Progenitor cell of endocrine pancreas (in vitro differentiated cells): ENCODE results near the gene ANAPC10. TPM values are rescaled to one million over a fixed set of nuclear protein-coding genes. Genes with fewer than 3 reads are reported as not detected.

ENCODE experiments used
- DNase-seq: peaks from one replicate; pipeline ENCODE4 v3.0.0; 2021; ENCODE audit warnings: low spot score; ENCODE audit not compliant: unreplicated experiment
- H3K27ac Mint-ChIP-seq: 2 replicates; pipeline ENCODE4 v1.8.0; 2021; ENCODE audit warnings: mild to moderate bottlenecking, moderate library complexity, mixed read lengths
- H3K27me3 Mint-ChIP-seq: 2 replicates; pipeline ENCODE4 v1.8.0; 2021; ENCODE audit warnings: mixed read lengths
- H3K36me3 Mint-ChIP-seq: 2 replicates; pipeline ENCODE4 v1.8.0; 2022; ENCODE audit warnings: mixed read lengths; ENCODE audit not compliant: insufficient read depth
- H3K4me1 Mint-ChIP-seq: 2 replicates; pipeline ENCODE4 v1.8.0; 2021; ENCODE audit warnings: low read depth, mixed read lengths
- H3K4me3 Mint-ChIP-seq: 2 replicates; pipeline ENCODE4 v1.8.0; 2021; ENCODE audit warnings: low read depth, mild to moderate bottlenecking, moderate library complexity, mixed read lengths
- H3K9me3 Mint-ChIP-seq: 2 replicates; pipeline ENCODE4 v1.8.0; 2021; ENCODE audit warnings: low read depth, mixed read lengths
- total RNA-seq: library from RNA; stranded (reverse); gene quantifications from 2 replicates; pipeline ENCODE4 v1.2.1, GENCODE V29; 2021
- TF ChIP-seq, protein P1 (sequence below): fragments of 200-600 bp; sonication (generic); IDR thresholded peaks from one replicate; pipeline ENCODE4 v1.5.0; 2021; ENCODE audit warnings: antibody characterized with exemption, mild to moderate bottlenecking; ENCODE audit not compliant: unreplicated experiment

Gene ANAPC10
- total RNA-seq, 1 donor from 2014 or later = 22.5 TPM

DNA sequence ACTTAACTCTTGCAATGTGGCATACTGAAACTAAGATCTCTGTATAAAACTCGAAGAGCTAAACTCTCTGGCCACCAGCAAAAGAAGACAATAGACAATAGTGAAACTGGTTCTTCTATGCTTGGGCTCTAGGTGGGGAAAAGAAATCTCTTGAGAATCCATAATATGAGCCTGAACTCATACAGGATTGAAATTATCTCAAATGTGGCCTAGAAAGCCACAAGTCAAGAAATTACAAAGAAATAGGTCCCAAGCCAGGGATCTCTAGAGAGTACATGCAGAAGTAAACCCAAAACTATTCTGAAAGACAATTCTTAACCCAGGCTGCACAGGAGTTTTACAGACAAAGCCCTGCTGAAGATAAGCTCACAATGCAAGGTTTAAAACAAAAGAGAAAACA is 127.4 kb downstream of the ANAPC10 start:
- no peaks in the 10 kb centered on the region for H3K27me3 Mint-ChIP-seq
- TF ChIP-seq, protein P1, sequence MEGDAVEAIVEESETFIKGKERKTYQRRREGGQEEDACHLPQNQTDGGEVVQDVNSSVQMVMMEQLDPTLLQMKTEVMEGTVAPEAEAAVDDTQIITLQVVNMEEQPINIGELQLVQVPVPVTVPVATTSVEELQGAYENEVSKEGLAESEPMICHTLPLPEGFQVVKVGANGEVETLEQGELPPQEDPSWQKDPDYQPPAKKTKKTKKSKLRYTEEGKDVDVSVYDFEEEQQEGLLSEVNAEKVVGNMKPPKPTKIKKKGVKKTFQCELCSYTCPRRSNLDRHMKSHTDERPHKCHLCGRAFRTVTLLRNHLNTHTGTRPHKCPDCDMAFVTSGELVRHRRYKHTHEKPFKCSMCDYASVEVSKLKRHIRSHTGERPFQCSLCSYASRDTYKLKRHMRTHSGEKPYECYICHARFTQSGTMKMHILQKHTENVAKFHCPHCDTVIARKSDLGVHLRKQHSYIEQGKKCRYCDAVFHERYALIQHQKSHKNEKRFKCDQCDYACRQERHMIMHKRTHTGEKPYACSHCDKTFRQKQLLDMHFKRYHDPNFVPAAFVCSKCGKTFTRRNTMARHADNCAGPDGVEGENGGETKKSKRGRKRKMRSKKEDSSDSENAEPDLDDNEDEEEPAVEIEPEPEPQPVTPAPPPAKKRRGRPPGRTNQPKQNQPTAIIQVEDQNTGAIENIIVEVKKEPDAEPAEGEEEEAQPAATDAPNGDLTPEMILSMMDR = no peak
- peaks cover 2% of the 10 kb centered on the region for H3K36me3 Mint-ChIP-seq
- peak overlapping the region; percentile 11 for H3K27ac Mint-ChIP-seq
- DNase-seq = no peak
- H3K9me3 Mint-ChIP-seq = peaks cover 3% of the 10 kb centered on the region
- H3K4me1 Mint-ChIP-seq = no peaks in the 10 kb centered on the region
- H3K4me3 Mint-ChIP-seq = no peak overlapping the region

DNA sequence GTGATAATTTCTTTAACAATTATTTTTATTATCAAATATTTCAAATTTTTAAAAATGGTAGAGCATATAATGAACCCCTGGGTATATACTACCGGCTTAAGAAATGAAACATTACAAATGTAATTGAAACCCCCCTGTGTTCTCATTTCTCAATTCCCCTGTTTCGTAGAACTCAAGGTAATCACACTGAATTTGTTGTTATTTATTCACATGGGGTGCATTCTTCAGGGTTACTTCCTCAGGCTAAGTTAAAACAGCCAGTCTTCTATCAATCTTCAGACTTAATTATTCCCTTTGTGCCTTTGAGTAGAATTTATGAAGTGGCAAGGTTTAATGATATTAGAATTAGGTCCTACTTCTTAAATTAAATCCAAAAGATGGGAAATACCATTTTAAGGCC is 128.2 kb downstream of the ANAPC10 start:
- H3K27me3 Mint-ChIP-seq = no peaks in the 10 kb centered on the region
- no peak overlapping the region for H3K27ac Mint-ChIP-seq
- no peaks in the 10 kb centered on the region for H3K4me1 Mint-ChIP-seq
- H3K36me3 Mint-ChIP-seq = peaks cover 2% of the 10 kb centered on the region
- no peak overlapping the region for H3K4me3 Mint-ChIP-seq
- DNase-seq = no peak
- H3K9me3 Mint-ChIP-seq = peaks cover 1% of the 10 kb centered on the region
- TF ChIP-seq, protein P1 = no peak

DNA sequence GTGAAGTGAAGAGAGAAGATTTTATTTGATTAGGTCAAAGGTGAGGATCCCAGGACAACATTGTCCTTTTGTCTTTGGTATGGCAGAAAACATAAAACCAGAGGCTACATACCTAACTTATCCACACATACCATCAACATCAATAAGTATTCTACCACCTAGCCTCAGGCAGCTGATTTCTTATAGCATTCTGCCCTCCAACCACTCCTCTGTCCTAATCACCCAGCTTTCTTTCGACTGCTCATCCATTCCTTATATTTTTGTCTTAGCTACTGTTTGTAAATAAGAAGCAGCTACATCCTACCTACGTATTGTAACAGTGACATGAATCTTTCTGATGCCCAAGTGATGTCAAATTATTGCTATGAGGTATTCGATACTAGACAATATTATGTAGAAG is 129.4 kb downstream of the ANAPC10 start:
- Mint-ChIP-seq H3K27me3 (no peaks in the 10 kb centered on the region), H3K9me3 (no peaks in the 10 kb centered on the region), H3K4me3 (no peak overlapping the region), H3K27ac (no peak overlapping the region), H3K4me1 (no peaks in the 10 kb centered on the region), H3K36me3 (peaks cover 2% of the 10 kb centered on the region)
- DNase-seq = no peak
- TF ChIP-seq, protein P1 = no peak

DNA sequence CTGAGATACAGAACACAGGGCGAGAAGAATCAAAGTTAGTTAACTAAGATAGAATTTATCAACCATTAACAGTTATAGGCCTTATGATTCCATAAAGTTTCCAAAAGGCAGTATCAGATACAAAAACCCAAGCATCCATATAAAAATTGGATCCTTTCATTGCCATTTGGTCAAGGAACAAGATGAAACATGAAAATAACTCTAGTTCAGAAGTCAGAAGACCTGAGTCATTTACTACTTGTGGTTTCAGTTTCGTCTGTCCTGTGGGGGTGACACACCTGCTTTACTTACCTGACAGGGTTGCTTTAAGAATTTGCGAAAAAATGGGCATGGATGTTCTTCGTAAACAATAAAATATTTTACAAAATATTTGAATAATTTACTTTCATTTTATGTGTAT is 130.8 kb downstream of the ANAPC10 start:
- Mint-ChIP-seq H3K27me3 (no peaks in the 10 kb centered on the region), H3K4me3 (no peak overlapping the region), H3K36me3 (peaks cover 2% of the 10 kb centered on the region), H3K27ac (no peak overlapping the region), H3K4me1 (no peaks in the 10 kb centered on the region), H3K9me3 (no peaks in the 10 kb centered on the region)
- TF ChIP-seq, protein P1 = no peak
- no peak for DNase-seq

DNA sequence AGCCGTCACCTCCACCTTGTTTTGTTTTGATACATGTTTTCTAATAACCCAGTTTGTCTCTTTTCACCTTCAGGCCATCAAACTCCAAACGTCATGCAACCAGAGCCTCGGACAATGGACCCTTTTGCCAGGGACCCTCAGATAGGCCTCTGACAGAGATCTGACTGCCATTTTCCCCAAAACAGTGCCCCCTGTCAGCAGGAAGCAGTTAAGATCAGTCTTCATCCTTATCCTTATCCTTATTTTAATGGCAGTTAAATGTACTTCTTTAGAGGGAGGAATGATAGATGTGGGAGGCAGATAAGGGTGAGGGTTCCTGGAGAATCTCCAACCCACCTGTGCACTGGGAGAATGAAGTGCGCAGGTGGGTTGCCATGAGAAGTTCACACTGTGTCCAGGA is 135.7 kb downstream of the ANAPC10 start:
- H3K4me3 Mint-ChIP-seq = no peak overlapping the region
- DNase-seq = no peak
- peaks cover 6% of the 10 kb centered on the region for H3K36me3 Mint-ChIP-seq
- no peak overlapping the region for H3K27ac Mint-ChIP-seq
- H3K27me3 Mint-ChIP-seq = no peaks in the 10 kb centered on the region
- peaks cover 21% of the 10 kb centered on the region for H3K9me3 Mint-ChIP-seq
- TF ChIP-seq, protein P1 = no peak
- no peaks in the 10 kb centered on the region for H3K4me1 Mint-ChIP-seq
